ENCODE measurements around the gene ACAN. TPM values are rescaled to one million over a fixed set of nuclear protein-coding genes. Genes with fewer than 3 reads are reported as not detected.

Gene ACAN
- total RNA-seq, 1 experiment from 2014 or later = 1.4 TPM

DNA sequence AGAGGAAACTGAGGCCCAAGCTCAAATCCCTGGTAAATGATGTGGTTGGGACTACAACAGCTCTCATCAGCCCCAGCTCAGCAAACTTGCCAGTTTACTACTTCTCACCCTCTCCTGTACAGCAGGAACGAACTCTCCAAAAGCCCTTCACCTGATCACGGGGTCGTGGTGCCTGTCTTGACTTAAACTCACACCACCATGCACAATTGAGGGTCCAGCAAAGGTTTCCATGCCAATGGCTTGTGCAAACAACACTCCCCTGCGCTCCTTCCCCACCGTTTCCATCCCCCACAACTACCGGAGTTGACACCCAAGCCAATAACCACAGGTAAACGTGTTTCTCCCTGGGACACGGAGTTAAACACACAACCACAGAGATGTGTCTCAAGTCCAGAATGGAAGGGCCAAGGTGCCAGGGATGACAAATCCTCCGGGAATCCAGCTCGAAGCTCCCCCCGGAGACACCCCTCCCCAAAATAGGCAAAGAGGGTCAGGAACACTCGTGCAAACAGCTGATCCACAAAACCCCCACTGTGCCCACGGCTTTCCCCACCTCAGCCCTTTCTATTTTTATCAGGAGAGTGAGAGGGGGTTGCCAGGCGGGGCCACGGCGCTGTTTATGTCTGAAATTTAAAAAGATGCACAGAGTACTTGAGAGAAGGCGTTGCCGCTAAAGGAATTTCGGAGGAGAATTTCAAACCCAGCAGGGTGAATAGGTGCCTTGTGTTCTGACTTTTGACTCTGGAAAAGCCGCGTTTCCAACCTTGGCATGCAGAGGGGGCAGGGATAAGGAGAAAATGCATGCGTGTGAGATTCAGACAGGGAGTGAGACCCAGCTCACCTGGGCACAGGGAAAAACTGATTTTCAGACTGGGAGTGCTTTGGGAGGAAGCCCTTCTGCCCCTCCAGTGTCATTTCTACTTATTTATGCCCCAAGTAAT is 10.6 kb upstream of the ACAN start:
- DNase-seq (ENCODE audit: low spot score) = peak; percentile 22
- ChIA-PET CTCF (no interaction called here), POLR2A (no interaction called here)
- H3K4me1 Mint-ChIP-seq = peaks cover 18% of the 10 kb centered on the region
- peaks cover 7% of the 10 kb centered on the region; the same call in 1 of the 2 replicates for H3K27me3 Mint-ChIP-seq (ENCODE audit: low read depth)
- peak overlapping the region; percentile 23 for H3K4me3 Mint-ChIP-seq
- no peak overlapping the region for H3K27ac Mint-ChIP-seq
- no peaks in the 10 kb centered on the region for H3K36me3 Mint-ChIP-seq
- ATAC-seq = peak; percentile 83
- TF ChIP-seq PREB (CRISPR knock-in tag; IDR thresholded peaks at IDR 0.05; ENCODE audit: borderline replicate concordance) = no peak
- TF ChIP-seq EMX1 (CRISPR knock-in tag; IDR thresholded peaks at IDR 0.05) = no peak
- no peak for TF ChIP-seq ZNF263 (CRISPR knock-in tag; IDR thresholded peaks at IDR 0.05; ENCODE audit: low read depth)
- TF ChIP-seq, protein P1, sequence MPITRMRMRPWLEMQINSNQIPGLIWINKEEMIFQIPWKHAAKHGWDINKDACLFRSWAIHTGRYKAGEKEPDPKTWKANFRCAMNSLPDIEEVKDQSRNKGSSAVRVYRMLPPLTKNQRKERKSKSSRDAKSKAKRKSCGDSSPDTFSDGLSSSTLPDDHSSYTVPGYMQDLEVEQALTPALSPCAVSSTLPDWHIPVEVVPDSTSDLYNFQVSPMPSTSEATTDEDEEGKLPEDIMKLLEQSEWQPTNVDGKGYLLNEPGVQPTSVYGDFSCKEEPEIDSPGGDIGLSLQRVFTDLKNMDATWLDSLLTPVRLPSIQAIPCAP (CRISPR knock-in tag; IDR thresholded peaks at IDR 0.05) = no peak
- TF ChIP-seq, protein P2, sequence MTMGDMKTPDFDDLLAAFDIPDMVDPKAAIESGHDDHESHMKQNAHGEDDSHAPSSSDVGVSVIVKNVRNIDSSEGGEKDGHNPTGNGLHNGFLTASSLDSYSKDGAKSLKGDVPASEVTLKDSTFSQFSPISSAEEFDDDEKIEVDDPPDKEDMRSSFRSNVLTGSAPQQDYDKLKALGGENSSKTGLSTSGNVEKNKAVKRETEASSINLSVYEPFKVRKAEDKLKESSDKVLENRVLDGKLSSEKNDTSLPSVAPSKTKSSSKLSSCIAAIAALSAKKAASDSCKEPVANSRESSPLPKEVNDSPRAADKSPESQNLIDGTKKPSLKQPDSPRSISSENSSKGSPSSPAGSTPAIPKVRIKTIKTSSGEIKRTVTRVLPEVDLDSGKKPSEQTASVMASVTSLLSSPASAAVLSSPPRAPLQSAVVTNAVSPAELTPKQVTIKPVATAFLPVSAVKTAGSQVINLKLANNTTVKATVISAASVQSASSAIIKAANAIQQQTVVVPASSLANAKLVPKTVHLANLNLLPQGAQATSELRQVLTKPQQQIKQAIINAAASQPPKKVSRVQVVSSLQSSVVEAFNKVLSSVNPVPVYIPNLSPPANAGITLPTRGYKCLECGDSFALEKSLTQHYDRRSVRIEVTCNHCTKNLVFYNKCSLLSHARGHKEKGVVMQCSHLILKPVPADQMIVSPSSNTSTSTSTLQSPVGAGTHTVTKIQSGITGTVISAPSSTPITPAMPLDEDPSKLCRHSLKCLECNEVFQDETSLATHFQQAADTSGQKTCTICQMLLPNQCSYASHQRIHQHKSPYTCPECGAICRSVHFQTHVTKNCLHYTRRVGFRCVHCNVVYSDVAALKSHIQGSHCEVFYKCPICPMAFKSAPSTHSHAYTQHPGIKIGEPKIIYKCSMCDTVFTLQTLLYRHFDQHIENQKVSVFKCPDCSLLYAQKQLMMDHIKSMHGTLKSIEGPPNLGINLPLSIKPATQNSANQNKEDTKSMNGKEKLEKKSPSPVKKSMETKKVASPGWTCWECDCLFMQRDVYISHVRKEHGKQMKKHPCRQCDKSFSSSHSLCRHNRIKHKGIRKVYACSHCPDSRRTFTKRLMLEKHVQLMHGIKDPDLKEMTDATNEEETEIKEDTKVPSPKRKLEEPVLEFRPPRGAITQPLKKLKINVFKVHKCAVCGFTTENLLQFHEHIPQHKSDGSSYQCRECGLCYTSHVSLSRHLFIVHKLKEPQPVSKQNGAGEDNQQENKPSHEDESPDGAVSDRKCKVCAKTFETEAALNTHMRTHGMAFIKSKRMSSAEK (CRISPR knock-in tag; IDR thresholded peaks at IDR 0.05; ENCODE audit: borderline replicate concordance) = no peak
- TF ChIP-seq TEAD1 (CRISPR knock-in tag; IDR thresholded peaks at IDR 0.05) = no peak
- no peak for TF ChIP-seq PRDM15 (CRISPR knock-in tag; IDR thresholded peaks at IDR 0.05)
- no peak for TF ChIP-seq NFATC4 (CRISPR knock-in tag; IDR thresholded peaks at IDR 0.05)
- TF ChIP-seq ZNF232 (CRISPR knock-in tag; IDR thresholded peaks at IDR 0.05) = no peak
- no peak for TF ChIP-seq ETV6 (CRISPR knock-in tag; IDR thresholded peaks at IDR 0.05)
- no peak for TF ChIP-seq MXD4 (CRISPR knock-in tag; IDR thresholded peaks at IDR 0.05; ENCODE audit: borderline replicate concordance)
- TF ChIP-seq ELF4 (CRISPR knock-in tag; IDR thresholded peaks at IDR 0.05; ENCODE audit: low read depth) = no peak
- no peak for TF ChIP-seq NFE2L1 (CRISPR knock-in tag; IDR thresholded peaks at IDR 0.05)
- TF ChIP-seq ZNF423 (CRISPR knock-in tag; IDR thresholded peaks at IDR 0.05) = no peak
- TF ChIP-seq, protein P3, sequence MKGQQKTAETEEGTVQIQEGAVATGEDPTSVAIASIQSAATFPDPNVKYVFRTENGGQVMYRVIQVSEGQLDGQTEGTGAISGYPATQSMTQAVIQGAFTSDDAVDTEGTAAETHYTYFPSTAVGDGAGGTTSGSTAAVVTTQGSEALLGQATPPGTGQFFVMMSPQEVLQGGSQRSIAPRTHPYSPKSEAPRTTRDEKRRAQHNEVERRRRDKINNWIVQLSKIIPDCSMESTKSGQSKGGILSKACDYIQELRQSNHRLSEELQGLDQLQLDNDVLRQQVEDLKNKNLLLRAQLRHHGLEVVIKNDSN (CRISPR knock-in tag; IDR thresholded peaks at IDR 0.05) = no peak
- TF ChIP-seq CBFB (CRISPR knock-in tag; IDR thresholded peaks at IDR 0.05; ENCODE audit: low read depth) = no peak
- TF ChIP-seq NR2C2 (CRISPR knock-in tag; IDR thresholded peaks at IDR 0.05) = no peak
- no peak for TF ChIP-seq MYBL2 (CRISPR knock-in tag; IDR thresholded peaks at IDR 0.05)
- no peaks in the 10 kb centered on the region for H3K9me3 Mint-ChIP-seq

All from WTC11 (cell line).